ENCODE data around the gene PRR14L.

PRR14L gene

DNA sequence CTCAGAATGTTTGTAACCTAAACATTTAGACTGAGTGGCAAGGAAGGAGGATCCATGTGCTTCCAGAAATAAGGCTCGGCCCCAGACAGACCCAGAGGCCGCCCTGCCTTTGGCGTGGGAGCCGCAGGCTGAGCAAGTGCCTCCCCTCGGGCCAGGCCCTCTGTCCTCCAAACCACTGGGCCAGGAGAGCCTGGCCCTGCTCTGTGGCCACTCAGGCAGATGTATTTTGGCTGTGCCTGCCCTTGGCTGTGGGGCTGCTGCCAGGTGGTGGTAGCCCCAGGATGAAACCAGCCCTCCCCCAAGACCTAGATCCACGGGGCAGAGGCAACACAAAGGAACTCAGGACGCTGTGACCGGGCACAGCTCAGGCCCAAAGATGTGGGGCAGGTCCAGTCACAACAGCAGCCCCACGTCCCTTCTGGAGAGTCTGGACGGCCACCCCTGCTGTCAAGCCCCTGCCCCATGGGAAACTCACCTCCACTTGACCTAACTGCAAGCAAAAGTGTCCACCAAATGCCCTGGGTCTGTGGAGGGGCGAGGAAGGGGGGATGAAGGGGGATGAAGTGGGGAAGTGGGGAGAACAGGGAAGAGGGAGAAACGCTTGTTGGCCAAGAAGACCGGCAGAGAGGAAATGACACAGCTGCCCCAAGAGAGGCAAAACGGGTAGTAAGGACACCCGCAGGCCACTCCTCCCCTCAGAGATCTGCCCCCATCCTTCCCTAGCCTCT is 111.9 kb downstream of the PRR14L start:
- FAIRE-seq = no peak

DNA sequence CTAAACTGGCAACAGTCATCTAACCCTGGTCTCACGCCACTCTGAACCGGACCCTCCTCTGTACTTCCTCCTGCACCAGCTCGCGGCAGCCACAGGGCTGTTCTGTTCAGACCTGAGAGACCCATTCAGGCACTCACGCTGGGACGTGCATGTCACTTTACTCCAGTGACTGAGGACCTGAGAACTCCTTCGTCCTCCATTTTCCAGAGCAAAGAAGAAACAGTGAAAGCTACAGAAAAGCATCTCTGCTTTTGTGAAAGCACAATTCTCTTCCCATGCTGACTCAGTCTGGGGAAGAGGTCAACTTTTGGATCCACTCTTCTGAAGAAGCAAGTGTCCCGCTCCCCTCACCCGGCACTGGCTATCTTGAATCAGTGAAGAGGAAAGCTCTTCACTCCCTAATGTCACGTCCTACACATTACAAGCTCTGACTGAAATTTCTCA is 112.5 kb downstream of the PRR14L start:
- FAIRE-seq = no peak

DNA sequence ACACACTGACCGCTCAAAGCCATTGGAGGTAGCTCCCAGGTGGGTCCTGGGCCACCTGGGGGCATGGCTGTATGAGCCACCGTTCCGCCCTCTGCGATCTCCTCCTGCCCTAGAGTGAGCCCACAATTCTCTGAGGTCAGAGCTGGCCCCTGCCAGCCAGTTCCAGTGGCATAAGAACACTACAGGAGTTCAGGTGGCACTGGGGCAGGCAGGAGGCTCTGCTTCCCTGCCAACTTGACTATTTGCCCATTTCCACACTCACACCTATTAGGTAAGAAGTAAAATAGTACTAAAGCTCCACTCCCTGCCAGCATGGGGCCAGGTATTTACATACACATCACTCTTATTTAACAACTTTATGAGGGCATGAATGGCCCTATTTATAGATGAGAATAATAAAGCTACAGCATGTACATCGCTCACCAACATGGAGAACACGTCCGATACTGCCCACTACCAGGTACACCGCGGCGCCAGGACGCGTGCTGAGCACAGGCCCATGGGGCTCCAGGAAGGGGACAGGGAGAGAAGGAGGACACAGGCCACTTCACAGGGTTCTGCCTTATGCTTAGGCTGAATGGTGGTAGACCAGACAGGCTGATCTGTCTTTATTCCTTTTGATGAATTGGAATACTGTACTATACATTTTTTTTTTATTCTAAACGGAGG is 114.2 kb downstream of the PRR14L start:
- FAIRE-seq = no peak

DNA sequence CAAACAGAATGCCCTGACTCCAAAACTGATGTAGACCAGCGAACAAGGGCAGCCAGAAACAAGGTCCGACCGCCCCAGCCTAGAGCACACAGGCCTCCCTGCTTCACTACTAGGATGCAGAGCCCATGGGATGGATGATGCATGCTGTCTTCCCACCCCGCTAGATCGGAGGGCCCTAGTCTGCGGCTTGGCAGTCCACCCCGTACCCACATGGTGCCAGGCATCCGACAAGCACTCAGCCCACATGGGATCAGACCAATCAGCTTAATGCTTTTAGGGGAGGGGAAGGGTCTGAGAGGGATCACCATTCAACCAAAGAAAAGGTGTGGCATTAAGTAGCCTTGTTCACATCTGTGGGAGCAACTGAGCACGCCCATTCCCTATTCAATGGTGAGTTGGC is 118.5 kb downstream of the PRR14L start:
- no peak for FAIRE-seq

Measured in endometrium (tissue), 2 donors.